Breast epithelium (tissue), 4 donors: ENCODE data around the gene MACROD1. TPM values are rescaled to one million over a fixed set of nuclear protein-coding genes. Genes with fewer than 3 reads are reported as not detected.

ENCODE experiments used
- DNase-seq, 2 donors: peaks; one replicate each; pipeline ENCODE4 v3.0.0-alpha.2; 2019; ENCODE audit warnings: low spot score in 2 of 2
- H3K27ac ChIP-seq, 2 donors: fragments of 200-600 bp; sonication (generic) in 1 of 2; one replicate each; pipeline ENCODE4 v1.5.1; 2016 to 2019; ENCODE audit warnings: mild to moderate bottlenecking in 1 of 2
- H3K27me3 ChIP-seq, 2 donors: fragments of 200-600 bp; sonication (generic) in 1 of 2; one replicate each; pipeline versions ENCODE4 v1.5.1 to v1.6.0; 2017 to 2019; ENCODE audit warnings: control low read depth in 1 of 2, mild to moderate bottlenecking in 1 of 2
- H3K36me3 ChIP-seq: fragments of 200-600 bp; one replicate; pipeline ENCODE4 v1.5.1; 2019
- H3K4me1 ChIP-seq, 2 donors: fragments of 200-600 bp; sonication (generic); one replicate each; pipeline ENCODE4 v1.5.1; 2016 to 2019; ENCODE audit warnings: control low read depth in 1 of 2
- H3K4me3 ChIP-seq, 3 donors: fragments of 200-600 bp; sonication (generic); 1 replicate in 2 of 3; 2 replicates in 1 of 3; pipeline ENCODE4 v1.5.1; 2016 to 2019; ENCODE audit warnings: mild to moderate bottlenecking in 3 of 3, moderate library complexity in 2 of 3
- H3K9me3 ChIP-seq, 2 donors: fragments of 200-600 bp; sonication (generic) in 1 of 2; one replicate each; pipeline ENCODE4 v1.5.1; 2016 to 2019; ENCODE audit warnings: control low read depth in 1 of 2
- CTCF ChIP-seq, 3 donors: fragments of 450-650 bp; IDR thresholded peaks; one replicate each; pipeline ENCODE4 v1.5.1; 2016 to 2017; ENCODE audit warnings: antibody characterized with exemption in 3 of 3, mild to moderate bottlenecking in 3 of 3, moderate library complexity in 3 of 3
- POLR2A ChIP-seq: fragments of 450-650 bp; IDR thresholded peaks from one replicate; pipeline ENCODE4 v1.6.1; 2016; ENCODE audit warnings: antibody characterized with exemption, mild to moderate bottlenecking, moderate library complexity
- POLR2AphosphoS5 ChIP-seq, 3 donors: sonication (generic); formaldehyde crosslinking; IDR thresholded peaks; one replicate each; pipeline ENCODE4 v1.6.1; 2017; ENCODE audit warnings: antibody characterized with exemption in 3 of 3
- intact Hi-C: fragments of 100-400 bp; cut with DNase I; formaldehyde crosslinking; loops from one replicate; pipeline ENCODE4 v1.15.1; 2023; ENCODE audit warnings: low total_unique reads
- total RNA-seq, 3 donors: library from RNA; depleted of rRNA; stranded (reverse); fragments of >200 nt; gene quantifications; one replicate each; pipeline ENCODE4 v1.1.0, GENCODE V29; 2016

The MACROD1 gene
- total RNA-seq, 3 donors from 2014 or later = 19.7 to 113 (median 40.3) TPM

GRCh38 chr11:64185693-64186491 lies 20.0 kb upstream of the MACROD1 start, which contains the start of gene STIP1:
STIP1 (plus strand) TSS chr11:64186171; CDS start chr11:64186262, 91 bp downstream.
- Histone ChIP-seq H3K4me3 (peak within 1 kb of the TSS in 2 of 3 donors; percentile 61 to 77), H3K4me1 (no peaks in the 10 kb centered on the region), H3K27me3 (no peaks in the 10 kb centered on the region), H3K27ac (peak within 1 kb of the TSS; percentile 79 to 93), H3K9me3 (no peaks in the 10 kb centered on the region), H3K36me3 (no peaks in the 10 kb centered on the region)
- intact Hi-C loops = no loop called here
- peak; percentile 12 to 85 (median 73) for TF ChIP-seq POLR2AphosphoS5 (IDR thresholded peaks at IDR 0.05)
- peak; percentile 33 to 59 (median 44) for TF ChIP-seq CTCF (IDR thresholded peaks at IDR 0.05)
- TF ChIP-seq POLR2A = no peak
- peak; percentile 100 for DNase-seq

GRCh38 chr11:64185175-64185692 lies 19.3 kb upstream of the MACROD1 start:
- no peaks in the 10 kb centered on the region for H3K36me3 ChIP-seq
- peak; percentile 71 to 81 for DNase-seq
- H3K27me3 ChIP-seq = no peaks in the 10 kb centered on the region
- peak overlapping the region in 2 of 3 donors; percentile 61 to 77 for H3K4me3 ChIP-seq
- TF ChIP-seq POLR2AphosphoS5 (IDR thresholded peaks at IDR 0.05) (peak; percentile 70 to 92 (median 82)), CTCF (IDR thresholded peaks at IDR 0.05) (peak in 1 of 3 donors; percentile 36), POLR2A (peak; percentile 92)
- H3K27ac ChIP-seq = peak overlapping the region; percentile 79 to 93
- no peaks in the 10 kb centered on the region for H3K4me1 ChIP-seq
- intact Hi-C loops = no loop called here
- no peaks in the 10 kb centered on the region for H3K9me3 ChIP-seq

GRCh38 chr11:64183890-64184289 lies 18.0 kb upstream of the MACROD1 start:
- H3K4me1 ChIP-seq = no peaks in the 10 kb centered on the region
- no peaks in the 10 kb centered on the region for H3K9me3 ChIP-seq
- peak overlapping the region in 1 of 2 donors; percentile 1 for H3K27ac ChIP-seq
- no peaks in the 10 kb centered on the region for H3K27me3 ChIP-seq
- H3K36me3 ChIP-seq = no peaks in the 10 kb centered on the region
- DNase-seq = no peak
- no peak overlapping the region for H3K4me3 ChIP-seq
- TF ChIP-seq POLR2A (no peak), CTCF (IDR thresholded peaks at IDR 0.05) (no peak), POLR2AphosphoS5 (IDR thresholded peaks at IDR 0.05) (no peak)
- intact Hi-C loops = no loop called here

DNA sequence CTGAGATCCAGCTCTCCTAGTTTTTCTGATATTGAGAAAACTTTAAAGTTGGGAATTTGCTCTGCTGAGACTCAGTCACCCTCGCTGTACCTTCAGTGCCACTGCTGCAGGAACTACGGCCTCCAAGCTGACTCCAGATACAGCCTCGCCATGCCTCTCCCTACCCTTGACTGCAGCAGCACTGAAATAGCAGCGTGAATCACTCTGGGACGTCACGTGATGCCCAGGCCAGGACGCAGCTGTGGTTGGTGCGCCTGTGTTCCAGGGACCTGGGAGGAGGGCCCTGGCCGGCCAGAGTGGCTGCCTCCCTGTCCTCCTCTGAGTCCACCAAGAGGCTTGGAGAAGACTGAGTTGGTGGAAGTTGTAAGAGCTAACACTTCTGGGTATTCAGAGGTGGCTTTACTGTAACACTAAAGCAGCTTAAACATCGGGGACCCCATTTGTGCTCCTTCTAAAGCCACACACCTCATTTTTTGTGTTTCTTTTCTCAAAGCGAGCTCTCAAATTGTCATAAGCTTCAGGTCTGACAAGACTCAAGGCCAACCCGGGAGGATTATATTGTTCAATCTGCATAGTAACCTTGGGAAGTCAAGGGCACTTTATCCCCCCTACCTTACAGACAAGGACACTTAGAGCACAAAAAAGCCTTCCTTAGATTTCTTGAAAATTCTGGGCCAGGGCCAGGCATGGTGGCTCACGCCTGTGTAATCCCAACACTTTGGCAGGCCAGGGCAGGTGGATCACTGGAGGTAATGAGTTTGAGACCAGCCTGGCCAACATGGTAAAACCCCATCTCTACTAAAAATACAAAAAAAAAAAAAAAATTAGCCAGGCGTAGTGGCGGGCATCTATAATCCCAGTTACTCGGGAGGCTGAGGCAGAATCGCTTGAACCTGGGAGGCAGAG lies 15.8 kb upstream of the MACROD1 start:
- no peaks in the 10 kb centered on the region for H3K27me3 ChIP-seq
- no peaks in the 10 kb centered on the region for H3K9me3 ChIP-seq
- no peaks in the 10 kb centered on the region for H3K36me3 ChIP-seq
- peak; percentile 75 to 87 for DNase-seq
- TF ChIP-seq POLR2A = peak; percentile 17
- TF ChIP-seq CTCF (IDR thresholded peaks at IDR 0.05) = no peak
- peak; percentile 47 to 68 (median 67) for TF ChIP-seq POLR2AphosphoS5 (IDR thresholded peaks at IDR 0.05)
- H3K27ac ChIP-seq = peak overlapping the region; percentile 54 to 62
- H3K4me1 ChIP-seq = no peaks in the 10 kb centered on the region
- peak overlapping the region in 1 of 3 donors; percentile 23 for H3K4me3 ChIP-seq
- intact Hi-C loops = no loop called here
